HS-5 (cell line): Measurements from ENCODE around the gene CCNG1.
"Not testable (repeated sequence)": the region's sequence is repeated elsewhere in the genome, so short reads cannot be mapped to it uniquely, and the experiment has no call there.

Source experiments
- DNase-seq: peaks from one replicate; pipeline ENCODE4 v3.0.0-alpha.2; 2012; ENCODE audit warnings: low read depth

The CCNG1 gene

DNA sequence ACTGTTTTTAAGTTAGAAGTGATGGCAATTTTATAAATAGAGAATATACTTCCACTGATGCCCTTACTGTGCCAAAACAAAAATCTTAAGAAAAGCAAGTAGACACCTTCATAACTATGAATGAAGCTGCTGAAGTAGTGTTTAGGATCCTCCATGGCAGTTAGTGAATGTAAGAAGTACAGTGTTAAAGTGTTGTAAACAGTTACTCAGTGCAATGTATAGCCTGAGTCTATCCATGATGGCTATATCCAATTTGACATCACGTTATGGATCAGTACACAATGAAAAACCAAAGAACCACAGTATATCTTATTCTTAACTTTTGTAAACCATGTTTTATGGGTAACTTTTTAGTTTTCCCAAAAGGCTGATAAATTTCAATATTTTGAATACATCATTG, 7.1 kb downstream of the CCNG1 start:
- no peak for DNase-seq

DNA sequence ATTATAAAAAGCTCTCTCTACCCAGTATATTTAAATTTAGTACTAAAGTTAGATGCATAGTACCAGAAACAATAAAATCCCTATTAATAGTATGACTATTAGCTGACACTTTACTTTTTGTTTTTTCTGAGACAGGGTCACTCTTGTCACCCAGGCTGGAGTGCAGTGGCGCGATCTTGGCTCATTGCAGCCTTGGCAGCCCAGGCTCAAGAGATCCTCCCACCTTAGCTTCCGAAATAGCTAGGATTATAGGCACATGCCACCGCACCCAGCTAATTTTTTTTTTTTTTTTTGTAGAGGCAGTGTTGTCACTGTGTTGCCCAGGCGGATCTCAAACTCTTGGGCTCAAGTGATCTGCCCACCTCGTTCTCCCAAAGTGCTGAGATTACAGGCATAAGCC, 8.0 kb downstream of the CCNG1 start:
- DNase-seq, result no peak

DNA sequence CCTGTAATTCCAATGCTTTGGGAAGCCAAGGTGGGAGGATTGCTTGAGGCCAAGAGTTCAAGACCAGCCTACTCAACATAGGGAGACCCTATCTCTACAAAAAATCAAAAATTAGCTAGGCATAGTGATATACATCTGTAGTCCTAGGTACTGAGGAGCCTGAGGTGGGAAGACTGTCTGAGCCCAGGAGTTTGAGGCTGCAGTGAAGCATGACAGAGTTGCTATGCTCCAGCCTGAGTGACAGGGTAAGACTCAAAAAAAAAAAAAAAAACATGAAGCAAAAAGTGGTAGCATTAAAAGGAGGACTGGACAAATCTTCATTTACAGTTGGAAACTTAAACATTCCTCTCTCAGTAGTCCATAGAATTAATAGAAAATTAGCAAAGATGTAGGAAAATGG, 9.8 kb downstream of the CCNG1 start:
- DNase-seq, result no peak

DNA sequence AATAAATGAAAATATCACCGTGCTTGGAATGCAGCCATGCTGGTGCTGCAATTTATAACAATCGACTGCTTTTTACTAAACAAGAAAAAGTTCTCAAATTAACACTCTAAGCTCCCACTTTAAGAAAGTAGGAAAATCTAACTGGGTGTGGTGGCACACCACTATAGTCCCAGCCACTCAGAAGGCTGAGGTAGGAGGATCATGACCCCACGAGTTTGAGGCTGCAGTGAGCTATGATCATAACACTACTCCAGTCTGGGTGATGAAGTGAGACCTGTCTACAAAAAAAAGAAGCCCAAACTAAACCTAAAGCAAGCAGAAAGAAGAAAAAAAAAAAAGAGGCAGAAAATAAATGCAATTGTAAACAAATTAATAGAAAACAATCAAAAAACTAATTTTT, 10.5 kb downstream of the CCNG1 start:
- DNase-seq, result no peak

DNA sequence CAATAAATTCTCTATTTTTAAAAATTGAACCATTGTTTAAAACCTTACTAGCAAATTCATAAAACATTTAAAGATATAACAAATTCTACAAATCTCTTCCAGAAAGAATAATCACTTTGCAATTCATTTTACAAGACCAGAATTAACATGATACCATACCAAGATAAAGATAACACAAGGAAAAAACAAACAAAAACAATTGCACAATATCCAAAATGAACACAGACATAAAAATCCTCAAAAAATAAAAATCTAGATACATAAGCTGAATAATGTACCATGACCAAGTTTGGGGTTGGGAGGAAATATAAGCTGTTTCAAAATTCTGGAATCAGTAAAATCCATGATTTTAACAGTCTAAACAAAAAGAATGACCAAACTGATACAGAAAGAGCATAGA, 11.1 kb downstream of the CCNG1 start:
- DNase-seq, result no peak

DNA sequence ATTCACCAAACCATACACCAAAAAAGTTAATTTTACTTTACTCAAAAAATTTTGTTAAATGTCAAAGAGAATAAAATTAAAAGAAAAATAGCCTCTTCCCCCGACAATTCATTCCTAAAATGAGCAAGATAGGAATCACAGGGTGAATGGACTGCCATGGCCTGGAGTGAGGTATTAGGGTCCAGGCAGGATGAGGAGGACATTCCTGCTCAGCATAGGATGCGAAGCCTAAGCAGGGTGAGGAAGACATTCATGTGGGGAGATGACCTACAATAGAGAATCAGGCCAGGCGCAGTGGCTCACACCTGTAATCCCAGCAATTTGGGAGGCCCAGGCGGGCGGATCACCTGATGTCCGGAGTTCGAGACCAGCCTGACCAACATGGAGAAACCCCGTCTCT, 14.1 kb downstream of the CCNG1 start:
- DNase-seq, result no peak

DNA sequence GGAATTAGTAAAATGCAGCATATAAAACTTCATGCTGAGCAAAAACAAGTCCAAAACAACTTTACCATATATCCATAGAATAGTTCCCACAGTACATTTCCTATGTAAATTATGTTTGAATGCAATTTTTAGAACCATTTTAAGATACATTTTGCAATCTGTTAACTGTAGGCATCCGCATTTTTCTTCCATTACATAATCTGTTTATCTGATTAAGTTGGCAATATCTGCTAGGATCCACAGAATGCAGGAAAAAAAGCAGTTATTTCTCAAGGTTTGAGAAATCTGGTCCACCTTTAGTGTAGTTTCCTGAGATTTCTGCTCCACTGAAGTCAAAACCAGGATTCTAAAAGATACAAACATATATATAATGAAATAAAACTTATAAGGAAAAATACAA, 16.3 kb downstream of the CCNG1 start:
- DNase-seq, result peak; percentile 13

DNA sequence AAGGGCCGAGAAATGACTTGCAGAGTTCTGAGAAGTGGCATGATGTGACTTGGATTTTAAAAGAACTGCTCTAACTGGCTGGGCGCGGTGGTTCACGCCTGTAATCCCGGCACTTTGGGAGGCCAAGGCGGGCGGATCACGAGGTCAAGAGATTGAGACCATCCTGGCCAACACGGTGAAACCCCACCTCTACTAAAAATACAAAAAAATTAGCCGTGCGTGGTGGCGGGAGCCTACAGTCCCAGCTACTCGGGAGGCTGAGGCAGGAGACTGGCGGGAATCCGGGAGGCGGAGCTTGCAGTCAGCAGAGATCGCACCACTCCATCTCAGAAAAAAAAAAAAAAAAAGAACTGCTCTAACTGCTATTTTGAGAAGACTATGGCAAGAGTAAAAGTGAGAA, 18.0 kb downstream of the CCNG1 start:
- DNase-seq, result not testable (repeated sequence)

DNA sequence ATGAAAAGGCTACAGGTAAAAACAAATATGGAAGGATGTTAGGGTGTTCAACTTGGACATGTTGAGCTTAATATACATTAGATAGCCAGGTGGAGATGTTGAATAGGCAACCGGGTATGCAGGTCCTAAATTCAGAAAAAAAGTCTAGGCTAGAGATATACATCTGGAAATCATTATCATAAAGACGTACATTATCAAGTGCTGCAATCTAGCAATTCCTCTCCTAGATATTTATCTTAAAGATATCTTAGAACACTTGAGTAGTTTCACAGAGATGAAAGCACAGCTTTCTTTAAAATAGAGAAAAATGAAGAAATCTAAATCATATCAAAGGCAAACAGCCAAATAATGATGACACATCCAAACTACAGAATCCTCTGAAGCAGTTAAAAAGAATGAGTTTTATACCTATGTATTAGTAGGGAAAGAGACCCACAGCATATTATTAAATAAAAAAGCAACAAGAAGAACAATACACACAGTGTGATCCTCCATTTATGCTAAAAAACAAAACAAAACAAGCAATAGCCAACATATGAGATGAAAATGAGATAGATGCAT, 18.7 kb downstream of the CCNG1 start:
- no peak for DNase-seq

DNA sequence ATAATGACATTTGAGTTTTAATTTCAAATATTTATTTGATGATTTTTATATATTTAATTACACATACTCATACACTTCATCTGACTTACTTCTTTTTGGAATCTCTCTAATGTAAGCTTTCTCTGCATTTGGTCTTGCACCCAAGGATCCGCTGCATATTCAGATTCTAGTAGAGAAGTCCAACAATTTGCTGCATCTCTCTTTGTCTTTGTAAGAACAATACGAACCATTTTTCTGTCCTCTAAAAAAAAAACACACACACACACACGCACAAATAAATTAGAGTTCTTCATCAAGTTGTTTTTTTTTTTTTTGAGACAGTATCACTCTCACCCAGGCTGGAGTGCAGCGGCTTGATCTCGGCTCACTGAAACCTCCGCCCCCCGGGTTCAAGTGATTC, 19.4 kb downstream of the CCNG1 start:
- no peak for DNase-seq

DNA sequence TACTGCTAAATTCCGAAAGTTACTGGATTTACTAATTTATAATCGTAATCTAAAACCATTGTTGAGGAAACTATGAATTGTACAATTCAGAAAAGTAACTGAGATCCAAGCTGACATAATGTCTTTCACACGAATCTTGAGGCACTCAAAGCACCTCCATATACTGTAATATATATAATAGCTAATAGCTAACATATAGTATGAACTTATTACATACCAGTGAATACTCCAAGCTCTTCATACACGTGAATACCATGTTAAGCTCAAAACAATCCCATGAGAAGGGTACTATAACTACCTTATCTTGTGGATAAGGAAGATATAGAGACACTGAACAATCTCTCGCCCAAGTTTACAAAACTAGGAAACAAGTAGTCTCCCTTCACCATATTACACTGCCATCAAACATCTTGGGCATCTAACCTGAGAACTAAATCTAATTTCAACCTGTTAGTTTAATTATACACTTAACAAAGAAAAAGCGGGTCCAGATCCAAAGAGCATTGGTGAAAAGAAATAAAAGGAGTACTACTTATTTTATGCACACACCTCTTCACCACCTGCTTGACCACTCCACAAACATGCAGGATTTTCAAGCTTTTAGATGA, 21.5 kb downstream of the CCNG1 start:
- DNase-seq, result no peak

DNA sequence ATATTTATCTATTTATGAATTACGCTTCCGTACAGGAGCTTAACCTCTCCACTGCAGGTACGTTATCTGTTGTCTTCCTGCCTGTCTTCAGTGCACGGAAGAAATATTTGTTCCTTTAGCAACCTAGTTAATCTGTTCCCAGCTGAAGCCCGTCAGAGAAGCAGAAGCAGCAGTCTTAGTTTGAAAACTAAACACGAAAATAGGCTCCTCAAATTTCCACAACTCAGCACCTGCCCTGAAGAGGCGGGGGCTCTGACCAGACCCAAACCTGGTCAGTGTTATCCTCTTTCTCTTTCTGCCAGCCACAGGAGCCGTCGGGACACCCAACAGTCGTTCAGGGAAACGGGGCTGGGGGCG, 22.0 kb downstream of the CCNG1 start:
- DNase-seq, result peak; percentile 9

DNA sequence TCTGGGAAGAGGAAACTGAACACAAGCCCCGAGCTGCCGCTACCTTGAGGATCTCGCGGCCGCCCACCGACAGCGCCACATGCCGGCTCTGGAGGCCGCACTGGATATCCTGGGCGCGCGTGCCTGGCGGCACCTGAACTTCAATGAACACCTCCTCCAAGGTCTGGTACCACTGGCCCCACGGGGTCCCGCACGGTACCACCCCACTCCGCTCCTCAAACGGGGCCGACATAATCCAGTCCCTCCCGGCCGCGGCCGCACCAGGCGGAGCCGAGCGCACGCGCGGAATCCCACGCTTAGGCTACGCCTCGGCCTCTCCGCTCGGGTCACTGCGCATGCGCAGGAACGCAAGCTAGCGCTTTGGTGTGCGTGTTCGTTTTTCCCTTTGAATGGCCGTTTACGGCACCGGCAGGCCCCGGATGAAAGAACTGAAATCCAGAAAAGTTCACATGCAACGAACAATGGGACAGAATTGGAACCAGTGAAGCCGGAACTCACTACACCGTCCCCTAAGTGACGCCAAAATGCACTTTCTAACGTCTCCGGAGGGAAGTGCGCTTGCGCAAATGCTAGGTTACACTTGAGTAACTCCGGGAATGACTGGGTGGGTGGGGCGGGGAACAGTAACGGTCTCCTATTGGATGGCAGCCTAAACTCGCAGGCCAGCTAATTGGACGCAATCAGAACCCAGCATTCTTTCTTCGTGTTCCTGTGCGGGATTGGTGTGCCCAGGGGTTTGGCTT, 22.6 kb downstream of the CCNG1 start, which contains the start of gene NUDCD2:
TSS of gene NUDCD2 (minus strand) at position 284 of the 743 bp plus-strand sequence. CDS start at position 232, 52 bp downstream.
- DNase-seq, result peak; percentile 95

DNA sequence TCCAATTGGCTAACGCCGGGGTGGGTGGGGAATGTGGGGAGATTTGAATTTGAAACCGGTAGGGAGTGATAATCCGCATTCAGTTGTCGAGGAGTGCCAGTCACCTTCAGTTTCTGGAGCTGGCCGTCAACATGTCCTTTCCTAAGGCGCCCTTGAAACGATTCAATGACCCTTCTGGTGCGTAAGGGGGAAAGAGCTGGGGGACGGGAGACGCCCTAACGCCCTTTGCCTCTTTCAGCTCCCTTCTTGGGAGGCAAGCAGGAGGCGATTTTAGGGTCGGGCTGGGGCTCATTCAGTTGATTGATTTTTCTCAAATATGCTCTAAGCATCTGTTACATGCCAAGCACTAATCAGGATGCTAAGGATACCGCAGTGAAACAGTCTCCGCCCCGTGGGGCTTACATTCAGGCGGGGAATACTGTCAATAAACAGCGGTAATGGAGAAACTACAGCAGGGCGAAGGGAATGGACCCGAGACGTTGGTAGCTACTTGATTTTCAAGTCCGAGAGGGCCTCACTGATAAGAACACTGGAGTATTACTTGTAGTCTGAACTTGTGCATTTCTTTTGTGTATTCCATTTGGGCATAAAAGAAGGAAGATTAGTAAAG, 23.3 kb downstream of the CCNG1 start, which contains the start of gene HMMR:
TSS of gene HMMR (plus strand) at position 71 of the 610 bp plus-strand sequence. CDS start at position 132, 61 bp downstream.
- DNase-seq, result no peak

DNA sequence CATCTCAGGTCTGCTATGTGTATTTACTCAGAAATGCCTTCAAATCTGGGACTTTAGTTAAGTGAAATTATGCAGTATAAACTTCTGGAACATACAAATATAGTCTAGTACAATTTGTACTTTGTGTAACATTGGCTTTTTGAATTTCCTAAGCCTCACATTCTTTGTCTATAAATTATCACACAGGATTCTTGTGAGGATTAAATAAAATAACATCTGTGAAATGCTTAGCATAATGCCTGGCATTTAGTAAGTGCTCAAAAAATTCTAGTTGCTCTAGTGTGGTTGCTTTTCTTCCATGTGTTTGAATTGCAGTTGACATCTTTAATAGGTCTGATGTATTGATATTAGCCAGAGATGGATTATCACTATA, 25.7 kb downstream of the CCNG1 start:
- DNase-seq, result no peak

DNA sequence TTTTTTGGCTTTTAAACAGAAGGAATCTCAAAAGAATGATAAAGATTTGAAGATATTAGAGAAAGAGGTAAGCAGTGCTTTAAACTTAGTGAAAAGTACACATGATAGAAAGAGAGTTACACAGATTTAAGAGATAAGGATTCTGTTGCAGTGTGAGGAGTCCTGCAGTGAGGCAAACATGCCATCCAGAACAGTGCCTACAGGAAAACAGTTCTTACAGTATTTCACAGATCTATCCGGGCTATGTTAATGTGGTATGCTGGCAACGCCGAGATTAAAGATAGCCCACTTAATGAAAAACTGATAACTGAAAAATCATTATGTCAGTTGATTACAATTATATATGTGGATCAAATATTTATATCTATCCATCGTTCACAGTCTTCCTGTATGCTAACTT, 30.3 kb downstream of the CCNG1 start:
- DNase-seq, result no peak

DNA sequence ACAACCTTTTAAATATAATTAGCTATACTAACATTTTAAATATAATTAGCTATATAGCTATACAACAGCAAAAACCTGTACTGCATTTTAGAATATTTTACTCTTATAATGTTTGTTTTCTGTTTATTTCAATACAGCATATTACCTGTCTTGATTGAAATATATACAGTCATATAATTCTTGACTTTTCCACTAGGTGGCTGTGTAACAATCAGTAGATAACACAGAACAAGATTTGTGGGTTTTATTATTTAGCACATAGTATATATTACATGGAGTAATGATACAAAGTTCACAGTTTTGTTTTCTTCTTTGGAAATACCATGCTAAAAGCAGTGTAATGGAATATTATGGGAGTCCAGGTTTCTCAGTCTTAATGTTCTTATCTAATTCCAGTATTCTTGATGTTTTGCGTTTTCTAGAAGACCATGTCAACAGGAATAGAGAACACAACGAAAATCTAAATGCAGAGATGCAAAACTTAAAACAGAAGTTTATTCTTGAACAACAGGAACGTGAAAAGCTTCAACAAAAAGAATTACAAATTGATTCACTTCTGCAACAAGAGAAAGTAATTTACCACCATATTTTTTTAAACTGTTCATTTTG, 36.3 kb downstream of the CCNG1 start:
- DNase-seq, result no peak

DNA sequence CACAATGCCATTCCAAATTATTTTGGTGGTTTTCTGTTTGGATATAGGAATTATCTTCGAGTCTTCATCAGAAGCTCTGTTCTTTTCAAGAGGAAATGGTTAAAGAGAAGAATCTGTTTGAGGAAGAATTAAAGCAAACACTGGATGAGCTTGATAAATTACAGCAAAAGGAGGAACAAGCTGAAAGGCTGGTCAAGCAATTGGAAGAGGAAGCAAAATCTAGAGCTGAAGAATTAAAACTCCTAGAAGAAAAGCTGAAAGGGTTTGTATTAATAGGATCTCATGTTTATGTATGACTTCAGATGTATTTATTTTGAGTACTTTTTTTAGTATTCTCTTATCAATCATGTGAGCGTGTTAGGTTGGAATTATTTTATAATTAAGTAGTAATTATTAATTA, 38.0 kb downstream of the CCNG1 start:
- DNase-seq, result no peak

DNA sequence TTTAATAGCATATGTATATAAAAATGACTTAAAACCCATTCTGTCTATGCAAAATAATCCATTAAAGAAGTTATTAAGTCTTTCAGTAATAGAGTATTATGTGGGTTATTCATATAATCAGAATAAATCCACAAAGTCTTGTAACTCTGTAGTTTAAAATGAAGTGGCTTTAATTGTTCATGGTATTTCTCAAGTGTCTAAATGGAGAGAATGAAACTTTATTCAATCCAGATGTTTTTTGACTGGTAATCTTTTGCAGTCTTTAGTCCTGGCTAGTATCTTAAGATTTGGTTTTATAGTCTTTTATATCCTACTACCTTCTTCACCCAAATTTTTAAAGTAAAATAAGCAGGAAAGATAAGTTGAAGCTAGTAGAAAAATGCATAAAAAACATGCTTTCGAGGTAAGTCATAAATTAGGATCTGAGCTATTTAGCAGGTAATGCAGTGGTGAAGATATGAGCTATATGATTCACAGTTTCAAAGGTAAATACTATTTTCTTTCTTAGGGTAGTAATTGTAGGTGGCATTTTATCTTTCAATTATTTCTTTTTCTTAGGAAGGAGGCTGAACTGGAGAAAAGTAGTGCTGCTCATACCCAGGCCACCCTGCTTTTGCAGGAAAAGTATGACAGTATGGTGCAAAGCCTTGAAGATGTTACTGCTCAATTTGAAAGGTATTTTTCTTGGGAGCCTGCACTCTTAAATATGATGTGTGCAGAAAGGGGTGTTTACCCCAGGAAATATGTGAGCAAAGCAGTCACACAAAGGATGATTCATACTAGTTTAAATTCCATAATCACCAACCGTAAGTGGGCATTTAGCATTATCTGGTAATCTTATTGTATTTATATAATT, 41.0 kb downstream of the CCNG1 start:
- DNase-seq, result peak; percentile 38

DNA sequence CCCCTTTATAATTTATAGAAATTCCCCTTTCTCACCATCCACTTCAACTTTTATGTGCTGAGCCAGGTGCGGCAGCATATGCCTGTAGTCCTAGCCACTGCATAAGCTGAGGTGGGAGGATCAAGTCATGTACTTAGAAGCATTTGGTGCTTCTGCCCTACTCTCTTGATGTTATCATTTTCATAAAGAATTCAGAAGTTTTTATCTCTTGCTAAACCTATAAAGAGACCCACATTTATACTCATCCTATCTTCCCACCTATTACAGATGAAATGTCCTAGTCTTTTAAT, 41.5 kb downstream of the CCNG1 start:
- DNase-seq, result no peak

DNA sequence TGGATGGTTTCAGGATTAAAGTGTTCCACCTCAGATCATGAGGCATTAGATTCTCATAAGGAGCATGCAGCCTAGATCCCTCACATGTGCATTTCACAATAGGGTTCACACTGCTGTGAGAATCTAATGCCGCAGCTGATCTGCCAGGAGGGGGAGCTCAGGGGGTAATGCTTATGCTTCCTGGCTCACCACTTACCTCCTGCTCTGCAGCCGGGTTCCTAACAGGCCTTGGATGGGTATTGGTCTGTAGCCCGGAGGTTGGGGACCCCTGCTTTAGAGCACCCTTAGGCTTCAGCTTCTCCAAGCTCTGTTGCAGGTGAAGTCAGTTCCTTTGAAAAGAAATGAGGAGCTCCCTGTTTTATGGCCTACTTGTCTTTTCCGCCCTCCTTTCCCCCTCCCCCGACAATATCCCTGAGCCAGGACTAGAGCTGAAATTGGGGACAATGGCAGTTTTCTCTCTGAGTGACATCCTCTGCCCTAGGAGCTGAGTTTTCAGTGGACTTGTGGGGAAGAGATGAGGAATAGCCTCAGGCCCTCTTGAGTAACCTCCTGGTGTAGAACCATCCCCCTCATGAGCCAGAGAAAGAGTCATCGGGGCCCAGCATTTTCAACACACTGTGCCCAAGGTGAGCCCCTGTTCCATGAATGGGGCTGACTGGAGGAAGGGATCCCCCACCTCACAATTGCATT, 51.8 kb downstream of the CCNG1 start:
- no peak for DNase-seq

DNA sequence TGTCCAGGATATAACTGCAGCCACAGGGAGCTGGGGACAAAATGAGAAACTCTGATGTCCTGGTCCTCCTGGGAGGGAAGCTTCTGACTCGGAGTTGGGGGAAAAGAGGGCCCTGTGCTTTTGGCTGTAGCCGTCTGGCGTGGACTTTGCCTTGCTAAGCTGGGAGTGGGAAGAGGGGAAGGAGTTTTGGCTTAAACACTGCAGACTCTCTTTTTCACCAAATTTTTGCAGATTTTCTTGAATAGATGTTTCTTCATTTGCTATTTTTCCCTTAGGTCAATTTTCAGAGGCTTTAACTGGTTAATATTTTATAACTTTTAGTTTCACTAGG, 52.3 kb downstream of the CCNG1 start:
- no peak for DNase-seq
